Activated T-cell treated with anti-CD3 and anti-CD28 coated beads, Interleukin-2, amount 50 U/mL, for 1 hour (primary cell): ENCODE measurements around the gene LGALS4.
"Not testable (repeated sequence)": the region's sequence is repeated elsewhere in the genome, so short reads cannot be mapped to it uniquely, and the experiment has no call there.

ENCODE experiments used
- DNase-seq: peaks from one replicate; pipeline ENCODE4 v3.0.0-alpha.2; 2020

The LGALS4 gene, protein sequence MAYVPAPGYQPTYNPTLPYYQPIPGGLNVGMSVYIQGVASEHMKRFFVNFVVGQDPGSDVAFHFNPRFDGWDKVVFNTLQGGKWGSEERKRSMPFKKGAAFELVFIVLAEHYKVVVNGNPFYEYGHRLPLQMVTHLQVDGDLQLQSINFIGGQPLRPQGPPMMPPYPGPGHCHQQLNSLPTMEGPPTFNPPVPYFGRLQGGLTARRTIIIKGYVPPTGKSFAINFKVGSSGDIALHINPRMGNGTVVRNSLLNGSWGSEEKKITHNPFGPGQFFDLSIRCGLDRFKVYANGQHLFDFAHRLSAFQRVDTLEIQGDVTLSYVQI

GRCh38 chr19:38812841-38813320 is at the start of gene LGALS4:
LGALS4 (minus strand) TSS chr19:38812945; CDS start chr19:38812886, 59 bp downstream.
- no peak for DNase-seq

DNA sequence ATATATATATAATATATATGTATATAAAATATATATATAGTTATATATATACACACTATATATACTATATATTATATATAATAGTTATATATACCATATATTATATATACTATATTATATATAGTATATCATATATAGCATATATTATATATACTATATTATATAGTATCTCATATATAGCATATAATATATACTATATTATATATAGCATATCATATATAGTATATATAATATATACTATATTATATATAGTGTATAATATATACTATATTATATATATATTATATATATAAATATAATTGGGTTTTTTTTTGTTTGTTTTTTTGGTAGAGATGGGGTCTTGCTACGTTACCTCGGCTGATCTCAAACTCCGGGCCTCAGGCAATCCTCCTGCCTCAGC is 48.6 kb upstream of the LGALS4 start:
- DNase-seq, result no peak

GRCh38 chr19:38859631-38860204 is 47.0 kb upstream of the LGALS4 start:
- DNase-seq, result not testable (repeated sequence)

- DNase-seq, result no peak
Measured at GRCh38 chr19:38856813-38857212, 44.1 kb upstream of the LGALS4 start.

GRCh38 chr19:38855751-38856150 is 43.0 kb upstream of the LGALS4 start:
- not testable (repeated sequence) for DNase-seq

DNA sequence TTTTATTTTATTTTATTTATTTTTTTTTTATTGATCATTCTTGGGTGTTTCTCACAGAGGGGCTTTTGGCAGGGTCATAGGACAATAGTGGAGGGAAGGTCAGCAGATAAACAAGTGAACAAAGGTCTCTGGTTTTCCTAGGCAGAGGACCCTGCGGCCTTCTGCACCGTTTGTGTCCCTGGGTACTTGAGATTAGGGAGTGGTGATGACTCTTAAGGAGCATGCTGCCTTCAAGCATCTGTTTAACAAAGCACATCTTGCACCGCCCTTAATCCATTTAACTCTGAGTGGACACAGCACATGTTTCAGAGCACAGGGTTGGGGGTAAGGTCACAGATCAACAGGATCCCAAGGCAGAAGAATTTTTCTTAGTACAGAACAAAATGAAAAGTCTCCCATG is 42.2 kb upstream of the LGALS4 start:
- not testable (repeated sequence) for DNase-seq

GRCh38 chr19:38853214-38853613 is 40.5 kb upstream of the LGALS4 start:
- DNase-seq, result no peak

- DNase-seq, result peak; percentile 72
Measured at GRCh38 chr19:38852231-38853044, 39.7 kb upstream of the LGALS4 start.

DNA sequence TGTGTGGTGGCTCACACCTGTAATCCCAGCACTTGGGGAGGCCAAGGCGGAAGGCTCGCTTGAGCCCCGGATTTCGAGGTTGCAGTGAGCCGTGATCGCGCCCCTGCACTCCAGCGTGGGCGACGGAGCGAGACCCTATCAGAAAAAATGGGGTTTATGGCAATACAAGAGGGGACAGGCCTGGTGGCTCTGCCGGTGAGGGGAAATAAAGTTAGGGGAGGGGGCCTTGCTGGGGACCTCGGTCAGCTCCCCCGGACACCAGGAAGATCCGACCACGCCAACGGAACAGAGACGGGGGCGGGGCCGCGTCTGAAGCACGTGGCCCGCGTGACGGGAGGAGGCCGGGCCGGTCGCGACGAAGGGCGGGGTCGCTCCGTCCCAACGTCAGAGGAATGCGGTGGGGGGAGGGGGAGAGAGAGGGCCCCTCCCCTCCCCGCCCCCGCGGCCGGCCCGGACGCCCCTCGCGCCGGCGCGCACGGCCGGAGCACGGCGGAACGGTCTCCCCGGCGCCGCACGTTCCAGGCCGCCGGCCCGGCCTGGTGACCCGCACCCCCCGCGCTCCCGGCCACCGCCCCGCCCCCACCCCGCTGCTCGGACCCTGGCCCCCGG is 39.0 kb upstream of the LGALS4 start:
- DNase-seq, result peak; percentile 86

GRCh38 chr19:38850976-38851621 is 38.4 kb upstream of the LGALS4 start:
- peak; percentile 61 for DNase-seq

DNA sequence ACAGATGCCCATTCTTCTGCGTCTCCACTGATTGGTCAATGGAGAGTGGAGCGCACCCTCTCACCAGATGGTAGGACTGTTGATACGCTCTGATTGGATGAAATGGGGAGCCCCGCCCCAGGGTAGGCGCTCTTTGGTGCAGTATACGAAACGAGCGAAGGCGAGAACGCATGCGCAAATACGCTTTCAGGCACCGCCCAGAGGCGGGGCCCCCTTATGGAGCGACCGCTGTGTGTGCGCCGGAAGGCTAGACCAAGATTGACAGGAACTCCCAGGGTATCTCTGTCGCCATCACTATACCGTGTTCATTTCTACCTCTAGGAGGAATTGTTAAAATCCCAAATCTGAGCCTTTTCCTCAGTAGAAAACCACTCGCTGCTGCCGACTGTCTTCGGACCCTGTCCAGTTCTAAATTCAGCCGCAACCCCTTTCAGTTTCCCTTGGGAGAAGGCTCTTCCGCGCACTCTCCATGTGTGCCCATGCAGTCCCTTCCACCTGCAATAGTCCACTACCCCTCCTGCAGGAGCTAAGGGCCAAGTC is 37.8 kb upstream of the LGALS4 start:
- DNase-seq, result peak; percentile 97

DNA sequence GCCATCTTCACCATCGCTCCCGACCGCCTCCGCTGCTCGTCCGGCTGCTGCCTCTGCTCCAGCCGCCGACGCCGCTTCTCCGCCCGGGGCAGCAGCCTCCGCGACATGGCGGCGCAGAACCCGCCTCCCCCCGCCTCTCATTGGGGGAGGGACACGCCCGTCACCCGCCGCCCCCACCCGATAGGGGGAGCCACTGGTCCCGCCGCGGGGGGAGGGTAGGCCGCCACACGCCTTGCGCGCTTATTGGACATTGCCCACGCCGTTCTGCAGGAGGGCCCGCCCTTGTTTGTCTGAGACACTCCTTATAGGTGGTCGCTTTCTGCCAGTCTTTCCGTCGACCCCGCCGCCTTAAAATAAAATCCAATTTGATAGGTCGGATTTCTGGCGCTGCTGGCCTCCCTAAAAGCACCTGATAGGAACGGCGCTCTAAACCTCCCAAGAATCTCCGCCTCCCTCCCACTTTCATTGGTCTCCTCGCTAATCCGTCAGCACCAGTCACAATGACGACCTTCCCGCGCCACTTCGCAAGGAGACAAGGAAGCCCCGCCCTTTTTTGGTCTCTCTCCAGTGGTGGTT is 37.2 kb upstream of the LGALS4 start, which contains the start of gene HNRNPL:
TSS of gene HNRNPL (minus strand) at position 127 of the 576 bp plus-strand sequence. CDS start at position 107, 20 bp downstream.
- DNase-seq, result peak; percentile 100

GRCh38 chr19:38849147-38849859 is 36.6 kb upstream of the LGALS4 start:
- peak; percentile 94 for DNase-seq

DNA sequence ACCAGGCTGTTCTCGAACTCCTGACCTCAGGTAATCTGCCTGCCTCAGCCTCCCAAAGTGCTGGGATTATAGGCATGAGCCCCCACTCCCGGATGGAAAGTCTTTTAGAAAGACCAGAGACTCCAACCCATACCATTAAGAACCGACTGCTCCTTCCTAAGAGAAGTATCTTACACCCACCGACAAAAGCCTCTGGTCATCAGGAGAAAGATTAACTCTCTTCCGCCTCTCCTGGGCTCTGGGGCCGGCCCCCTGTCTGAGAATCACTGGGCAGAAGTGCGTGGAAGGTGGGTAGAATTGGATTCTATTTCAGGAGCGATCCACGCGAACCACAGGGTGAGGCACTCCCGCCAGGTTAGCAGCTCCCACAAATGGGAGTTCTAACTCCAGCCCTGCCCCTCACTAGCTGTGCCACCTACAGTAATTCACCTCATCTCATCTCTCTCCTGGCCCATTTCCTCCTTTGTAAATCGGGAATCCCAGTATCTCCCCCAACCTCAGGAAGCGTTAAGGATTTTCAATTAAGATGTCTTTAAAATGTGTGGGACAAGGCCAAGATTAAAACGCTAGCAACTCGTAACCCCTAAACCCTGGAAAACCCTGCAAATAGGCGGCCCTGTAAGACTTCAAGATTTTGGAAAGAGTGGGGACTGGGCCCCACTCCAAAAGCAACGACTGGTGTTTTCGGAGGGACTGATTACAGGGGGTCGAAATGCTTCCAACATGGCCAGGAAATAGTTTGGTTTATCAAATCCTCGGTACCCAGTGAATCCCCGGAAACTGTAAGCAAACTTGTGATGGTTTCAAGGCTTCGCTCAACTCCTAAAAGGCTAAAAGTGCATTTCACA is 35.8 kb upstream of the LGALS4 start:
- DNase-seq, result no peak

DNA sequence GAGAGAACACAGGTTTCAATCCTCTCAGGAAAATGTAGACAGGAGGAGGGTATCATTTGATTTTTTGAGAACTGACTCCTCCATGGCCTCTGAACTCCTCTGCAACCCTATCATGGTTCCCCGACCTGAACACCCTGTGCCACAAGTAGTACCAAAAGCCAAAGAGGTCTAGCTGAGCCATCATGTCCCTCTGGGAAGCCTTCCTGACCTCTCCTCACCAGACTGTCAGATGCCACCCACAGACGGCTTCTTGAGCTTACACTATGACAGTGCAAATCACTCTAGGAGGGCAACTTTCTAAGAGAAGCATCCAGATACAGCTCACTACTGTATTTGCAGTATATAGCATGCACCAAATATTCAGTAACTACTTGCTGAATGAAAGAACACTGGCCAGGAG is 33.4 kb upstream of the LGALS4 start:
- no peak for DNase-seq

DNA sequence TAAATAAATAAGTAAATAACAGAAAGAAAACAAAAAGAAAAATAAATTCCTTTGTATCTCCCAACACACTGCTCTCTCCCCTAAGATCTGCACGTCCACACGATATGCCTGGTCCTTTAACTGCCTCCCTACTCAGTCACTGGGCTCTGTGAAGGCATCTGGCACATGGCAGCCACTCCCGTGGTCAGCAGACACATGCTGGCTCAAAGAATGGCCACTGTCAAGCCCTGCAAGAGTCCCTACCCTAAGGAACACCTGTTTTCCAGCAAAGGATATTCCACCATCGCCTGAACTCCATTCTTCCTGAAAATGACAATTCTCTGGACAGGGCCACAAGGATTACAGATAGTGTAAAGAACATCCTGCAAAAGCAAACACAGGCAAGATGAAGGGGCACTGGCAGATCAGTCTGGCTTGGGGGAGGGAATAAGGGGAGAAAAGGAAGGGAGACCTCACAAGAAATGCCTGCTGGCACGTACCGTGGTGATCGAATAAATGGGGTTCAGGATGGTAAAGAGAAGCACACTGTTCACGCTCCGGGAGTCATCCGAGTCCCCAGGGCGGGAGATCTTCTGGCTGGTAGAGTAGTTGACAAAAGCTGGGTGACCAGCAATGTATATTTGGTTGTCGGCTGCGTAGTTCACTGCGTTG is 32.8 kb upstream of the LGALS4 start:
- DNase-seq, result no peak

- no peak for DNase-seq
Measured at GRCh38 chr19:38844093-38844686, 31.4 kb upstream of the LGALS4 start.

GRCh38 chr19:38843175-38843758 is 30.5 kb upstream of the LGALS4 start:
- DNase-seq, result no peak
